Colon (tissue), 2 donors: ENCODE measurements around the gene WBP1L.
A peak's percentile ranks its signal among the peaks of the same experiment; 100 is the strongest.
"Not testable (repeated sequence)": the region's sequence is repeated elsewhere in the genome, so short reads cannot be mapped to it uniquely, and the experiment has no call there.

ENCODE experiments used
- FAIRE-seq: peaks from 2 replicates; lab custom pipeline; 2012; peaks lifted over from hg19 to GRCh38; lab: Jason Lieb, UNC
- donor health status: control.
- donor health status: control.

The WBP1L gene

DNA sequence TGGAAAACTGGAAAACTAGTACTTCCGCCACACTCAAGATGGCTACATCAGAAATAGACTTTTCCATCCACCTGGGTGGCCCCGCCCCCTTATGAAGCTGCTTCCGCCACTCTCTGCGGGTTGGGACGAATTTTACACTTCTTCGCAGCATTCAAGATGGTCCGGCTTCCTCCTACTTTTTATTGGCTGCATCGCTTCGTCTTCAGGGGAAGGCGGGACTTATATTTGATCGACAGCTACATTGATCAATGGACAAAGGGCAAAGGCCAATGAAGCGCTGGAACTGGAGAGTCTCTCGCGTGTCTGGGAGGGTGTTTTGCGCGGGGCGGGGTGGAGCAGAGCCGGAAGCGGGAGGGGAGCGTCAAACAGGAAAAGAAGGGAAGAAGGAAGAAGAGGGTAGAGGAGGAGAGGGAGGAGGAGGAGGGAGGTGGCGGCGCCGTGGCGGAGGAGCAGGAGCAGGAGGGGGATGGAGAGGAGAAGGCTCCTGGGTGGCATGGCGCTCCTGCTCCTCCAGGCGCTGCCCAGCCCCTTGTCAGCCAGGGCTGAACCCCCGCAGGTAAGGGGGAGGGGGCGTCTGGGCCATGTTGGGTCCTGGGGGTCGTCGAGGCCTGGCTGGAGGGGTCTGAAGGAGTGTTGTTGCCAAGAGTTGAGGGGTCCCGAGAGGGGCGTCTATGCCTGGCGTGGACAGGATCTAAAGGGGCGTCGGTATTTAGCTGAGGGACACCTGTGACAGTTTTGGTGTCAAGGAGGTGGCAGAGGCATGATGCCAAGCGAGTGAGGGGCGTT is at the start of gene WBP1L:
Gene WBP1L (plus strand): TSS at position 361 of the 786 bp plus-strand sequence. CDS start 106 bp downstream, at position 467.
- FAIRE-seq = peak; percentile 97

DNA sequence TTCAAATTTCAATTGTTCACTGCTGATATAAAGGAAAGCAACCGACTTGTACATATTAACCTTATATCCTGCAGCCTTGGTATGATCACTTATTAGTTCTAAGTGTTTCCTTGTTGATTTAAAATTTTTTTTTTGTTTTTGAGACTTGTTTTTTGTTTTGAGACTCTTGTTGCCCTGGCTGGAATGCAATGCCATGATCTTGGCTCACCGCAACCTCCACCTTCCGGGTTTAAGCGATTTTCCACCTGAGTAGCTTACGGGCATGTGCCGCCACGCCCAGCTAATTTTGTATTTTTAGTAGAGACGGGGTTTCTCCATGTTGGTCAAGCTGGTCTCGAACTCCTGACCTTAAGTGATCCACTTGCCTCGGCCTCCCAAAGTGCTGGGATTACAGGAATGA is 48.3 kb upstream of the WBP1L start:
- not testable (repeated sequence) for FAIRE-seq

GRCh38 chr10:102696736-102697135 is 47.0 kb upstream of the WBP1L start:
- no peak for FAIRE-seq

GRCh38 chr10:102698894-102699293 is 44.9 kb upstream of the WBP1L start:
- no peak for FAIRE-seq

DNA sequence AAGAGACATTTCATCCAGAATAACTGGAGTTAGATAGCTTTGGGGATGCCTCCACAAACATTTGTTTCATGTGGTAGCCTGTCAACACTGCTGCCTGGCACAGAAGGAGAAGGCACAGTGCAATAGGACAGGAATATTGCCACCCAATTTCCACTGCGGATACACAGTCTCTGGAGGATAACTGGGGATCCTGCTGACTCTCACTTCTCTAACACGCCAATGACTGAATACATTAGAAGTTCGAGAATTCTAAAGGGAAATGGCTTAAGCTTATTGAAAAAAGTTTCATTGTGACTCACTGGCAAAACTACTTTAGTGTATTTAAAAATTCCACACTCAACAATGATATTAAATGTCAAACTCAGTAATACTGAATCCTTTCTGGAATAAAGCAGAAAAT is 42.5 kb upstream of the WBP1L start:
- FAIRE-seq = no peak

- no peak for FAIRE-seq
These were observed 42.0 kb upstream of the WBP1L start for GRCh38 chr10:102701796-102702195.

- no peak for FAIRE-seq
These were observed 41.0 kb upstream of the WBP1L start for GRCh38 chr10:102702742-102703141.

DNA sequence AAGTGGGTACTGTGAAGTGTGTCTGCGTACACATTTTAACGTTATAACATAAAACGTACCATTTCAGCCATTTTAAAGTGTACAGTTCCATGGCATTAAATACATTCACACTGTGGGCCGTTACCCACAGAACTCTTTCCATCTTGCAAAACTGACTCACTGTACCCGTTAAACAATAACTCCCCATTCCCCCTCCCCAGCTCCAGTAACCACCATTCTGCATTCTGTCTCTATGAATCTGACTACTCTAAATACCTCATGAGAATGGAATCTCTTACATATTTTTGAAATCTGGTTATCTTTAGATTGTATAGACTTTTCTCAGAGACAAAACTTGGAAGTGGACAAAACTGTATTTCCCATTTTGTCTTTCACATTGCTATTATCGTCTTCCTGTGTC is 38.8 kb upstream of the WBP1L start:
- FAIRE-seq = no peak

- FAIRE-seq = no peak
These were observed 38.2 kb upstream of the WBP1L start for GRCh38 chr10:102705531-102705930.

DNA sequence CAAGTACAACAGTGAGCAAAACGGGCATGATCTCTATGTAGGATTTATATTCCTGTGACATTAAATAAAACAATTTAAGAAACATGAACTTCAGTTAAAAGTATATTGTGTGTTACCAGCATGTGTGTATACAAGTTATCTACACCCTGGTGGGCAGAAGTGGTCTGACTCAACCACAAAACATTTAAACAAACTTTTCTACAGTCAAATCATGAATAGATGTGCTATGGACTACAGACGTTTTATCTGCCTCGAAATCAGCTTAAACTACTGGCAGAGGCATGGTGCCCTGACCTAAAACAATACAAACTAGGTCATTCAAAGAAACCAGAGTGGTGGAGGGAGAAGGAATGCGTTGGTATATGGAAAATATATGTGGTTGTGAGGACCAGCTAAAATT is 33.1 kb upstream of the WBP1L start:
- FAIRE-seq = no peak

DNA sequence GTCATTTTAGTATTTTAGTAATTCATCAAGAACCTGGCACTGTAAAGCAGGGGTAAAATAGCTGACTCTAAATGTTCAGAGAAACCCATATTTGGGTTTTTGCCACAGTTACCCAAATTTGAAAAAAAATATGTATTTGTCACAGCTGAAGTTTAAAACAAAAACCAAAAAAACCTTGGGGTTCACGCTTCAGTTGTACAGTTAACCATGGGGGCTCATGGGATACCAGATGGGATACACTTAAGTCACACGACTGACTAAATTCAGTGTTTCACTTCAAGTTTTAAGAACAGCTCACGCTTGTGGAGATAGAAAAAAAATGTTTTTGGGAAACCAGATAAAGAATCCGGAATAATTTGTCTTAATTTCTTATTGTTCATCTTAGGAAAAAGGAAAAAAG is 31.7 kb upstream of the WBP1L start:
- FAIRE-seq = no peak

DNA sequence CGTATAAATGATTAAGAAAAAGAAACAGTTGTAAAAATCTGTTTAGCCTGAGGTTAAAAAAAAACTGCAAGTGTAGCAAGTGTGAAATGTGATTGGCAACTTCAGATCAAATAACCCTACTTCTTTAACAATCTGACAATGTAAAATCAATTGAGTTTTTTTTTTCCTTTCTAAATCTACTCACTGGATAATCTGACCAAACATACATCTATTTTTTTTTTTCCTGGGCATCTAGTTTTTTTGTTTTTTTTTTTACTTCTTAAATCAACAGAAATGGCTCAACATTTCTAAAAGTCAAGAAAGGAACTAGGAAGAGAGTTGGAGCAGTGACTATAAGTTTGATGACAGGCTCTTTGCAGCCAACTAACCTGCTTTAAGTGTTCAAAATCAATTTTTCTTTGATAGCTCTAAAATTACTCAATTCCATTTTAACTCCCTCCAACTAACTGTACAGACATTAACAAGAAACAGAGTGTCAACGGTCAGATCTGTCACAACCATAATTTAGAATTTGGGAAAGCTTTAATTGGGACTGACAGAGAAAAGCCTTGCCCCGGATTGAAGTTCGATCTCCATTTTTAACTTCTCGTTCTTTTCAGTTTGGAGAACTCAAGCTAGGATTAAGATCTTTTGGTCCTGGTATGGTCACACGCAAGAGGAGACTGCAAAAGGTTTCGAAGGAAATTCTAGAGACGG is 30.8 kb upstream of the WBP1L start:
- no peak for FAIRE-seq

DNA sequence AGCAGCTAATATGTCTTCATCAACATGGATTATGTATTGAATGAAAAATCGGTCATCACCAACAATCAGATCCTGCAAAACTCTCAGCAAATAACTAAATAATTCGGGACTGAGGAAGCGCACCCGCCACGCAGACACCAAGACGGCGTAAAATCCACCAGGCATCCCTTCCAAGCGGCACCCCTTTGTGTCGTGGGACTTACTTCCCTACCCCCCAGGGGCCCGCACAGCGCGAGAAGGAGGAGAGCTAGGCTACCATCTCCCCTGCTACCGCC is 30.3 kb upstream of the WBP1L start:
- no peak for FAIRE-seq

DNA sequence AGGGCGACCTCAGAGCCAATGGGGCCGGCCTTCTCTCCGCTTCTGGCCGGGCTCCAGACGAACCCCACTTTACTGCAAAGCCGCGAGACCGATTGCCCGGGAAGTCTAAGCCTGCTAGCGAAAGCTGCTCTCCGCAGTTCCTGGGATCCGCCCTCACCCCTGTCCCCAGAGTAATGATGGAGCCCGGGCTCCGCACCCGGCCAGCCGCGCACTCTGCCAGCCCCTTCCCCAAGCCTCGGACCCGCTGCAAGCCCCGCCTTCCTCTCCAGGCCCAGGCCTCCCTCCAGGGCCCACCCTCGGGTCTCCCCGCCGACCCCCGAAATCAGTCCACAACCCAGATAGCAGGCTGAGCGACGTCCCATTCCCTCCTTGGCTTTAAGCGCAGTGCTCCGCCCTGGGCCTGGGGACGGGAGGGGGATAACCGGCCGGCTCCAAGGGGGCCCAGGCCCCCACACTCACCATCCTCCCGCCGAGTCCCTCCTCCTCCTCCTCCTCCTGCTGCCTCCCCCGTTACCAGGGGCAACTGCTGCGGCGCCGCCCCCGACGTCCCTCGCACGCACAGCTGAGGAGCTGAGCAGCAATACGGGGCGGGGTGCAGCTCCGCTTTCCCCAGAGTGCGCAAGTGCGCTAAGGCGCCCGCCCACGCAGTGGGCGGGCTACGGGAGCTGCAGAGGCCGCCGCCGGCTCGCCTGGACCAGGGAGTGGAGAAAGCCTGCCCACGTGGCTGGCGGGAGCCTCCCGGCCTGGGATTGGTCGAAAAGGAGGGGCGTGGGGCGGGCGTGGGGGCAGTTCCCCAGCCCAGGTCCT is 29.7 kb upstream of the WBP1L start, which contains the start of gene ARL3:
Gene ARL3 (minus strand): TSS at position 584 of the 807 bp plus-strand sequence. CDS start 122 bp downstream, at position 462.
- no peak for FAIRE-seq

DNA sequence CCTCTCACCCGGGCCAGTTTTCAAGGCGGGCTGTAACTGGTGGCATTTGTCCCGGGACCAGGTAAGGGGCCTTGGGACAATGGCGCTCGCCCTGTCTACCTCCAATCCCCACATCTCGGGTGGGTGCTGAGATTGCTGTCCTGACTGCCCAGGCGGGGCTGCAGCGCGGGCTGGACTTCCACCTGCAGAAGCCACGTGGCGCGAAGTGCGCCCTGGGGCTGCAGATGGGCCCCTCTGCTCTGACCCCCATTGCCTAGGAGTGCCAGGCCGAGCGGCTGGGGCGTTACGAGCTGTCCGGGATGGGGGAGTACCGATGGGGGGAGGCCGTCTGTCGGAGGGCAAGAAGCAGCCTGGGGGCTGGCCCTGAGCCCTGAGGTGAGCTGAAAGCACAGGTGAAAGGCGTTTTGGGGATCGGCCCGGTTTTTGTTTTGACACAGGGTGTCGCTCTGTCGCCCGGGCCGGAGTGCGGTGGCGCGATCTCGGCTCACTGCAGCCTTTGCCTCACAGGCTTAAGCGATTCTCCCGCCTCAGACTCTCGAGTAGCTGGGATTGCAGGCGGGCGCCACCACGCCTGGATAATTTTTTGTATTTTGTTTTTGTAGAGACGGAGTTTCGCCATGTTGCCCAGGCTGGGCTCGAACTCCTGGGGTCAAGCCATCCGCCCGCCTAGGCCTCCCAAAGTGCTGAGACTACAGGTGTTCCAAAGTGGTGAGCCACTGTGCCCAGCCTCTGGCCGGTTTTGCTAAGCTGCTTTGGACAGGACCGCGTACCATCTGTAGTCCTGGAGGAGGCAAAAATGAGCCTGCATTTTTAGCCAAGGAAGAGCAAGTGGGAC is 28.9 kb upstream of the WBP1L start, which contains the start of gene SFXN2:
Gene SFXN2 (plus strand): TSS at position 16 of the 835 bp plus-strand sequence. CDS start 12,001 bp downstream, outside the sequence.
- FAIRE-seq = no peak

DNA sequence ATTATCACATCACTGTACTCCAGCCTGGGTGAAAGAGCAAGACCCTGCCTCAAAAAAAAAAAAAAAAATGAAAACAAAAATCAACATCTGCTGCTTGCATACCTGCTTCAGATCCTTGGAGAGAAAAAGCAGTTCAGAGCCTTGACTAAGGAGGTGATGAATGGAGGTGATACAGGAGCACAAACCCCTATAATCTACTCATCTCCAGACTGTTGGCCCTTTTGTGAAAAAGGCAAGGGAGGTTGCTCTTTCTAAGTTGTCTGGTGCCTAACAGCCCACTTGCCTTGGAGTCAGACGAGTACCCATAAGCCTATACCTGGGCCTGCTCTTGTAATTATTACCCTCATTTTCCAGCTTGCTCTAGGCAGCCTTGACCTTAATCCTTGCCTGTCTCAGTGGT is 27.9 kb upstream of the WBP1L start:
- FAIRE-seq = no peak

- not testable (repeated sequence) for FAIRE-seq
These were observed 26.7 kb upstream of the WBP1L start for GRCh38 chr10:102716900-102717565.

DNA sequence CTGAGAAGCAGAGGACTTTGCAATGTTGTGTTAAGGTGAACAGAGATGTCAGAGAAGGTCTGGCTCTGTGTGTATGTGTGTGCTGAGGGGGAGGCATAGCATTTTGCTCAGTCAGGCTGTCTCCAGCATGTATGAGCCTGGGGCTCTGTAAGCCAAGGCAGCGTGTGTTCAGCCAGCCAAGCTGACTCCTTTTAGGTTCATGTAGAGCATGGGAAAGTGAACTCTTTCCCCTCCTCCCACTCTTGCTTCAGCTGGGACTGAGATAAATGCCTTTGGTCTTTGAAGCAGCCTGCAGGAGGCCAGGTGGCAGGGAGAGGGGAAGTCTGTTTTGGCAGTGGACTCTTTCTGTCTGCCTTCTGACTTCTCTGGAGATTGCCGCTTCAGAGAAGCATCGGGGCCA is 25.5 kb upstream of the WBP1L start:
- no peak for FAIRE-seq

DNA sequence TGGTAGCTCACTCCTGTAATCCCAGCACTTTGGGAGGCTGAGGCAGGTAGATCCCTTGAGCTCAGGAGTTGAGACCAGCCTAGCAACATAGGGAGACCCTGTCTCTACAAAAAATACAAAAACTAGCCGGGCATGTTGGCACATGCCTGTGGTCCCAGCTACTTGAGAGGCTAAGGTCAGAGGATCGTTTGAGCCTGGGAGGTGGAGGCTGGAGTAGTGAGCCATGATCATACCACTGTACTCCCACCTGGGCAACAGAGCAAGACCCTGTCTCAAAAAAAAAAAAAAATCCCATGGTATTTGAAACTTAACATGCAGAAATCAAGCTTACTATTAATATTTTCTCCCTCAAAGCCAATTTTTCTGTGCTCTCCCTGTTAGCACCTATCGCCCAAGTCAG is 23.4 kb upstream of the WBP1L start:
- no peak for FAIRE-seq

DNA sequence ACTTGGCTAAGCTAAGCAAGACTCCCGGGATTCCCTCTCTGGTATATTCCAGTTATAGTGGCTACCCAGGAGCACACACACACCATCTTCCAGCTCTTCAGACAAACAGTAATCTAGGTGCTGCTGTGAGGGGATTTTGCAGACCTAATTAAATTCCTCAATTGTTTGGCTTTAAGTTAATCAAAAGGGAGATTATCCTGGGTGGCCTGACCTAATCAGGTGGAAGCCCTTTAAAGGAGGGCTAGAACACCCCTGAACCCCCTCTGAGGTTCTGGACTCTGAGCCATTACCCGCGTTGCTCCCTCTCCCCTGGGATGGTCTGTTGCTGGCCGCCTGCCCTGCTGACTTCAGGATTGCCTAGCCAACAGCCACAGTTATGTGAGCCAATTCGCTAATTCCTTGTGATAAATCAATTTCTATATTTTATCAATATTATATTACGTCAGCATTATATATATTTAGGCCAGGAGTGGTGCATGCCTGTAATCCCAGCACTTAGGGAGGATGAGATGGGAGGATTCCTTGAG is 22.9 kb upstream of the WBP1L start:
- no peak for FAIRE-seq

DNA sequence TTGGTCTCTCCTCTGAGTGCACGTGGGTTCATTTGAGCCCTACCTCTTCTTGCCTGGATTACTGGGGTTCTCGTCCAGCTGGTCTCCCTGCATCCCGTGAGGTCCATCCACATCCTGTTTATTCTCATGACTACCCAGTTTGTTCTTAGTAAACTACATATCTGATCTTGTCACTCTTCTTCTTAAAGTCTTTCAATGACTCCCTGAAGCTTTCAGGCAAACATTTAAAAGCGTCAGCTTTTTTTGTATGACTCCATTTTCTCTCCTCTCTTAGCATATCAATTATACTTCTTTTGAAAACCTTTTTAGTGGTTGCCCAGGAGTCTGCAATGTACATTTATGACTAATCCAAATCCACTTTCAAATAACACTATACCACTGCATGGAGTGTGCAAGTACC is 21.8 kb upstream of the WBP1L start:
- no peak for FAIRE-seq
